GM21723 (cell line): ENCODE data around the gene GABRR3.

ENCODE experiments used
- ATAC-seq: cut with Tn5 transposase; IDR thresholded peaks from one replicate; pipeline ENCODE4 v1.9.1; 2021; ENCODE audit warnings: mild to moderate bottlenecking, moderate library complexity; ENCODE audit not compliant: unreplicated experiment

Gene GABRR3

GRCh38 chr3:97959872-97960271 lies 75.2 kb downstream of the GABRR3 start:
- ATAC-seq, result no peak

- ATAC-seq, result no peak
Observed at GRCh38 chr3:97958796-97959195, 76.3 kb downstream of the GABRR3 start.

- no peak for ATAC-seq
Observed at GRCh38 chr3:97958396-97958795, 76.7 kb downstream of the GABRR3 start.

GRCh38 chr3:97957617-97958311 lies 77.4 kb downstream of the GABRR3 start:
- ATAC-seq, result no peak

GRCh38 chr3:97956051-97956450 lies 79.1 kb downstream of the GABRR3 start:
- no peak for ATAC-seq

GRCh38 chr3:97954228-97954827 lies 80.8 kb downstream of the GABRR3 start:
- no peak for ATAC-seq

GRCh38 chr3:97952872-97953271 lies 82.2 kb downstream of the GABRR3 start:
- no peak for ATAC-seq

- ATAC-seq, result no peak
Observed at GRCh38 chr3:97952280-97952679, 82.8 kb downstream of the GABRR3 start.

GRCh38 chr3:97950360-97950759 lies 84.8 kb downstream of the GABRR3 start:
- ATAC-seq, result no peak

GRCh38 chr3:97949743-97950142 lies 85.4 kb downstream of the GABRR3 start:
- no peak for ATAC-seq

- no peak for ATAC-seq
Observed at GRCh38 chr3:97949110-97949485, 86.0 kb downstream of the GABRR3 start.

- ATAC-seq, result no peak
Observed at GRCh38 chr3:97948351-97949109, 86.6 kb downstream of the GABRR3 start.

GRCh38 chr3:97942801-97943546 lies 92.1 kb downstream of the GABRR3 start:
- no peak for ATAC-seq

- no peak for ATAC-seq
Observed at GRCh38 chr3:97940034-97940433, 95.1 kb downstream of the GABRR3 start.

- ATAC-seq, result no peak
Observed at GRCh38 chr3:97939401-97939800, 95.7 kb downstream of the GABRR3 start.

GRCh38 chr3:97938444-97938843 lies 96.7 kb downstream of the GABRR3 start:
- no peak for ATAC-seq

GRCh38 chr3:97937205-97937604 lies 97.9 kb downstream of the GABRR3 start:
- ATAC-seq, result no peak

GRCh38 chr3:97935842-97936241 lies 99.3 kb downstream of the GABRR3 start:
- no peak for ATAC-seq
